GM21528 (cell line): ENCODE measurements around the gene TDG.
"Not testable (repeated sequence)": the region's sequence is repeated elsewhere in the genome, so short reads cannot be mapped to it uniquely, and the experiment has no call there.

Experiments
- ATAC-seq: cut with Tn5 transposase; IDR thresholded peaks from one replicate; pipeline ENCODE4 v1.9.1; 2021; ENCODE audit warnings: mild to moderate bottlenecking, moderate library complexity; ENCODE audit not compliant: unreplicated experiment, low FRiP score

The TDG gene

GRCh38 chr12:104012331-104012730, 46.7 kb downstream of the TDG start:
- ATAC-seq = no peak

- ATAC-seq = not testable (repeated sequence)
Measured at GRCh38 chr12:104021862-104022261, 56.2 kb downstream of the TDG start.

- no peak for ATAC-seq
Measured at GRCh38 chr12:104022786-104023185, 57.1 kb downstream of the TDG start.

- ATAC-seq = no peak
Measured at GRCh38 chr12:104023710-104024109, 58.0 kb downstream of the TDG start.

- ATAC-seq = no peak
Measured at GRCh38 chr12:104024348-104024747, 58.7 kb downstream of the TDG start.

GRCh38 chr12:104025771-104026170, 60.1 kb downstream of the TDG start:
- ATAC-seq = no peak

GRCh38 chr12:104026841-104027599, 61.3 kb downstream of the TDG start:
- no peak for ATAC-seq

- ATAC-seq = not testable (repeated sequence)
Measured at GRCh38 chr12:104030596-104030995, 64.9 kb downstream of the TDG start.

GRCh38 chr12:104036143-104036542, 70.5 kb downstream of the TDG start:
- not testable (repeated sequence) for ATAC-seq
